HuH-7 (cell line): ENCODE measurements around the gene VAMP2.

Experiments used
- DNase-seq: peaks from one replicate; pipeline ENCODE4 v3.0.0; 2011; ENCODE audit warnings: low spot score

The VAMP2 gene

DNA sequence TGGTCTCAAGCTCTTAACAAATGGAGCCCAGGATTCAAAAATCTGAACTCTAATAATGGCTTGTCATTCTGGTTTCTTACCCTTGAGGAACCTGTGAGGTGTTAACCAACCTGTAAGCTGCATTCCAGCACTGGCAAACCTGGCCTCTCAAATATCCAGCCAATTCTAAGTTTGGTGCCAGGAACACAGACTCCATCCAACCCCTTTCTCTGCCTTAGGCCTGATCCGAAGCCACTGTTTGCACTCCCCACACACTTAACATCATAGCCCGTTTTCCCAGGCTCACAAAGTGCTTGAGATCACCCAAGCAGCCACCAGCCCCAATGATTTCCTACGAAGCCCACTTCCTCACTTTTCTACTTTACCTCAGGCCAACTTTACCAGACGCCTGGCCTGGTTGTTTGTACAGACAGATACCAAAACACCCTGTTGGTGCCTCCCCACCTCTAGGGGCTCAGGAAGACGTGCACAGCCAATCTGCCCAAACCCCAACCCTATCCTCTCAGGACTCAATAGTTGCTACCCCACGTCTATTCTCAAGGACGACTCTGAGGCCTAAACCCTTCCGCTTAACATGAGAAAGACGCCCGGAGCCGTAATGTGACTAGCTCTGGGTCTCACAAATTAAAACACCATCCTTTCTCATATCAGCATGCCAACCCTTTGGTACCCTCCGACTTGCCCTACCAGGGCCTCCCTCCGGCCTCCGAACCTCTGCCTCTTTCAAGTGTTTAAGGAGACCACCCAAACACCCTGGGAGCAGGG lies 7.3 kb downstream of the VAMP2 start:
- DNase-seq = no peak

- no peak for DNase-seq
Observed at GRCh38 chr17:8154608-8155155, 8.1 kb downstream of the VAMP2 start.

GRCh38 chr17:8153957-8154607 lies 8.7 kb downstream of the VAMP2 start:
- DNase-seq = peak; percentile 61

DNA sequence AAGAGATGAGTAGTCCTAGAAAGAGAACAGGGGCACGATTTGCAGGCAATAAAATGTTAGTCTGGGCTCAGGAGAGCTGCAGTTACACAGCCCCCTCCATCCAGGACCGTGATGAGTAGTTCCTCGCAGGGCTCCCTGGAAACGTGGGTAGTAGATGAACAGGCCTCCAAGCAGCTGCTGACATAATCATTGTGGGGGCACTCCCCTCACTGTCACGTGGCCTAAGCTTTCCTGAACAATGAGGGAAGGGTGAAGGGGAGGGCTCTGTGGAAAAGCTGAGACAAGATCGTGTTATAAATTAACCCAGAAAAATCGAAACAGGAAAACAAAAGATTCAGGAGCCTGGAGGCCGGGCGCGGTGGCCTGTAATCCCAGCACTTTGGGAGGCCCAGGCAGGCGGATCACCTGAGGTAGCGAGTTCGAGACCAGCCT lies 9.2 kb downstream of the VAMP2 start:
- peak; percentile 64 for DNase-seq

GRCh38 chr17:8153031-8153451 lies 9.7 kb downstream of the VAMP2 start:
- DNase-seq = no peak

DNA sequence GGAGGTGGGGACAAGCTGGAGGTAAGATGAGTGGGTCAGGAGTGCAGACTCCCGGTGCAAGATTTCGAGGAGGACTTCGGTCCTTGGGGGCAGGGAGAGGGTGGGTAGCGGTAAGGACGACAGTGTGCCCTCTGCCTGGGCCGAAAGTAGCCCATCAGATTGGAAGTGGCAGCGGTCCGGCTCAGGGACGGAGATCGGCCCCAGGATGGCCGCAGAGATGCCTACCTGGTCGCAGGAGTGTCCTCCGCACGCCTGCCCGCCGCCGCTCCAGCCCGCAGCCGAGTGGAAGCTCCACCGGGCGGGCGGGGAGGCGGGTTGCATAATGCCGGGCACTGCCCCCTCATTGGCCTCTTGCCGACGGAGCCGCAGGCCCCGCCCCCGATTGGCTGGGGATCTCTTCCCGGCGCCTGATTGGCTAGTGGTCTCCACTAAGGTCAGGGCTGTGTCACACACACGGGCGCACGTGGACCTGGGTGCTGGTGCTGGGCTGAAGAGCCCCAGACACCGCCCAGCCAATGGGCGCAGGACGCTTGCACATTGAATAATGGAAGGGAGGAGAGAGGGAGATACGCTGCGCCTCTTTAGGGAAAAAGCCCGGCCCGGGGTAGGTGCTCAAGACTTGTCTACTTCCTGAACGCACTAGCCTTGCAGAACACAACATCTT lies 10.5 kb downstream of the VAMP2 start, which contains the start of gene PER1:
Gene PER1 (minus strand): TSS at position 293 of the 664 bp plus-strand sequence. CDS start 1,698 bp downstream, outside the sequence.
- DNase-seq = peak; percentile 96

GRCh38 chr17:8151641-8152111 lies 11.1 kb downstream of the VAMP2 start:
- DNase-seq = no peak

DNA sequence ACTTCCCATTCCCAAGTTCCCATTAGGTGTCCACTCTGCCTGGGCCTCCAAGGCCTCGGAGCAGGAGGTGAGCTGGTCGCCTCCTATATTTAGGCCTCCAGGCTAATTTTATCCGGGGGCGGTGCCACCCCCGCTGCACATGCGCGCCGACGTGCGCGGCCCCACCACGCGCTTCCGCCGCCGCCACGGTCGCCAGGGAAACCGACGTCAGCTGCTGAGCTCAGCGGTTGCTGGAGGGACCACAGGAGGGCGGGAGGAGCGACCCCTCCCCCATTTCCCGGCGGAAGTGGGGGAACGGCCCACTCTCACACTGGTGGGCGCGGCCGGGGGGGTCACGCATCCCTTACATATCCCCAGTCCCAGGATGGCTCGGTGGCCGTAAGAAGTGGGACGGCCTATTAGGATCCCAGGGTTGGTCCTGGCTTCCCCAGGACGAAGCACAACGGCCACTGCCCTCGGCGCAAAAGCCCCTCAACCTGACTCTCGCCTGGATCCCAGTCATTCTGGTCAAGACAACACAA lies 11.6 kb downstream of the VAMP2 start:
- DNase-seq = no peak

DNA sequence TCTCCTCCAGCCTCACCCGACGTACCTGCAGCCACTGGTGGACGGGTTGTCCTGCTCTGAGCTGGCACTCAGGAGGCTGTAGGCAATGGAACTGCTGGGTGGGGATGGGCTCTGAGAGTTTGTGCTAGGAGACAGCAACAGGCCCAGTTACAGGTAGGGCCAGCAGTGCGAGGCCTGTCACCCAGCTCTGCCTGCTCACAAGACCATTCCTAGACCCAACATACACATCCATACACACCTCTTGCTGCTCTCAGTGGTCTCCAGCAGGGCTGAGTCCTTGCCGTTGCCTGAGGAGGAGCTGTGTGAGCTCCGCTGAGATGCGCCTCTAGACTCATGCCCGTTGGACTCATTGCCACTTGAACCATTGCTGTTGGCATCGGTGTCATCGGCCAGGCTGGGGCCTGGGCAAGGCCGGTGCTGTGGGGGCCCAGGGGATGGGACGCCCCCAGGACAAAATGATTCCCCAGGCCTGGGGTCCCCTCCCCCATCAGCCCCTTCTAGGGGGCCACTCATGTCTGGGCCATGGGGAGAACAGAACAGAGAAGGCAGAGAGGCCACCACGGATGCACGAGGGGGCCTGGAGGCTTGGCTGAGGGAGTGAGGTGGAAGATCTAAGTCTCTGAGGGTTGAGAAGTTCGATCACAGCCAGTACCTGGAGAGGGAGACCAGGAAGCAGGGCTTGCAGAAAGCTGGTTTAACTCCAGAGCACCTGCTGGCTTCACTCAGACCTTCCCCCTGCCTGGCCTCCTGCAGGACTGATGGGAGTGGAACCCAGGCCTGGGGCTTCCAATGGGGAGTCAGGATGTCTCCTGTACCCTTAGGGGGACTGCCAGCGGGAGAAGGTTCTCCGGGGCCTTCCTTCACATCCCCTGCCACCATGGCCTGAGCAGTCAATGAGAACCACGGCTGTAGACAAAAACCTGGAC lies 12.3 kb downstream of the VAMP2 start:
- no peak for DNase-seq

DNA sequence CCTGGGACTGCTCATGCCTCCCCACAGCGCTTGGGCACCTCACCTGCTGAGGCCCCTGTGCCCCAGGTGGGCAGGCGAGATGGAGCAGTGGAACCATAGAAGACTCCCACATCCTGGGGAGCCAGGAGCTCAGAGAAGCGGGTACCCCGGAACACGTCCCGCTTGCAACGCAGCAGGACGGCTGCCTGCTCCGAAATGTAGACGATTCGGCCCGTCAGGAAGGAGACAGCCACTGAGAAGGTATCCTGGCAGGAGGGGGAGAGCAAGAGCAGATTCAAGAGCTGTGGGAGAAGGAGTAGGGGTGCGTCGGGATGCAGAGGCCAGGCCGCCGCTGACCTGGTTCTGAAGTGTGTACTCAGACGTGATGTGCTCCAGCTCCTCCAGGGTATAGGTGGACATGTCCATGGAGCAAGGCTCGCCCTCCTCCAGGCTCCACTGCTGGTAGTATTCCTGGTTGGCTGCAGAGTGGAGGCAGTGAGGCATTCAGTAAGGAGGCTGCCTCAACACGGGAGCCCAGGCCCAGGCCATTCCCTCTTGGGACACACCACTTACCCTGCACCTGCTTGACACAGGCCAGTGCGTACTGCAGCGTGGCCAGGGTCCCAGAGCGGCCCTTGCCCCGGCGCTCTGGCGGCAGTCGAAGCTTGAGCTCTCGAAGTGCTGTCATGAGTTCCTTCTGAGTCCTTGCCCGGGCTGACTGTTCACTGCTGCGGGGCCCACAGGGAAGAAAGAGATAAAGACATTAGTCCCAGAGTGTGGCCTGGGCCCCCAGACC lies 13.1 kb downstream of the VAMP2 start:
- DNase-seq = no peak

GRCh38 chr17:8148560-8148959 lies 14.2 kb downstream of the VAMP2 start:
- no peak for DNase-seq

DNA sequence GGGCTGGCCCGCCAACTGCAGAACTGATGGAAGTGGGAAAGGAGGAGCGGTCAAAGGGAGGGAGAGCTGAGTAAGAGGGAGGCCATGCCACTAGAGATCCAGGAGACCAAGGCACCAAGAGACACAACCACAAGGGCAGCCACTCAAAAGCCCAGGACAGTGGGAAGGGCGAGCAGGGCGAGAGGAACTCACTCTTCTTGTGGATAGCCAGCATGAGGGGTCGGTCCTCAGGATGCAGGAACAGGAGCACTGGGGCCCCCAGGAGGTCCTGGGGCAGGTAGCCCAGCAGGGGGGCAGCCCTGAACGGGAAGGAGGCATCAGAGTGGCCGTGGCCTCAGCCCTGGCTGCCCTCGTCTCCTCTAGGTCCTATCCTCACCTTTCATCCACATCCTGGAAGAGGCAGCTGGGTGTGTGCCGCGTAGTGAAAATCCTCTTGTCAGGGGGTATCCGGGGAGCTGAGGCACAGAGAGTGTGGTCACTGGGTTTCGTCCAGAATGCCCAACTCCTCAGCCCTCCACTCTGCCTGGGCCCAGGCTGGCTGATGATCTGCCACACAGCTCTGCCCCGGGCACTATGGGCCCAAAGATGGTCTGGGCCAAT lies 14.8 kb downstream of the VAMP2 start:
- no peak for DNase-seq

DNA sequence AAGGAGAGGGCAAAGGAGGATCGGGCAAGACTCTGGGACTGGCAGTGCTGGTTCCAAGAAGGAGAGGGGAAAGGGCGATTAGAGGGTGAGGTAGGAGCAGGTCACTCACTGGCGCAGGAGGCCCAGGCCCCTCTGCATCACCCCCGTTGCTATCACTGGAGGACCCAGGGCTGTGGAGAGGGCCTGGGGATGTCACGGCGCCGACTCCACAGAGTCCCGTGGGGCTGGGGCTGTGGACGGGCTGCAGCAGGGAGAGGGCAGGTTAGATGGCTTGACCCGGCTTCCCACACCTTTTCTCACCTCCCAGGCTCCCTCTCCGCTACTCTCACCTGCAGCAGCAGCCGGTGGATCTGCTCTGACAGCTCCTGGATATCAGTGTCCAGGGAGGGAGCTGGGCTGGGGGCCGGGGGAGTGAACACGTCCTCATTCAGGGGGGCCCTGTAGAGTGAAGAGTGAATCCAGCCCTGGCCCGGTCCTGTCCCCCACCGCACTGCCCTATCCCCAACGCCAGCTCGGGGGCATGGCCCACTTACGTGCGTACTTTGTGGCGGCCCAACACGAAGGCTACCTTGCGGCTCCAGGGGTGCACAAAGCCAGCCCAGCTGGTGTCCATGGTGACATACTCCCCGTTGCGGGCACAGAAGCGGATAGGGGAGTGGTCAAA lies 15.5 kb downstream of the VAMP2 start:
- no peak for DNase-seq

DNA sequence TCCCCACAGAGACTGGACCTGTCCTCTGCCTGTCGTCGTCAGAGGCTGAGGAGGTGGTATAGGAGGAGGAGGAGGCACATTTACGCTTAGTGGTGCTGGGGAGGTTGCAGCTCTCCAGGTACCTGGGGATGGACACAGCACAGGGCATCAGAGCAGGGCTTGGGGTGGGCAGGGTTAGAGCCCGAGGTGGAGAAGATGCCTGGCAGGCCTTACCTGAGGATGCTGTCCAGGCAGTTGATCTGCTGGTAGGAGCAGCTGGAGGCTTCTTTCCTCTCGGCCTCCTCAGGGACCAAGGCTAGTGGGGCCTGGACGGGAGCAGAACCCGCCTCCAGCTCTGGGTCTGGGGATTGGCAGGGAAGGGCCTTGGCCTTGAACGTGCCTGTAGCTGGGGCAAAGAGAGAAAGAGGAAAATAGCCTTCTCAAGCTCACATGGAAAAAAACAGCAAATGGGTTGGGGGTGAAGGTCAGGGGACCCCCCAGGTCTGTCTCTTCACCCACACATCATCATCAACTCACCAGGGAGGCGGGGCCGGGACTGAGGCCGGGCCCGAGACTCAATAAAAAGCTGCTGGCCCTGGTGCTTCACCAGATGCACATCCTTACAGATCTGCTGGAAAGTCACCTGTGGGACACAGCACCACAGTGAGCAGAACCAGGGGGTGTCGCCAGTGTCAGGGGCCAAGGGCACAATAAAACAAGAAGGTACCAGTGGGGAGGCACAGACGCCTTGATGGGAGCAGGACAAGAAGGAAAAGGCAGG lies 16.2 kb downstream of the VAMP2 start:
- DNase-seq = no peak

- DNase-seq = no peak
Observed at GRCh38 chr17:8145811-8146210, 16.9 kb downstream of the VAMP2 start.

GRCh38 chr17:8144401-8145231 lies 18.1 kb downstream of the VAMP2 start:
- no peak for DNase-seq

- DNase-seq = no peak
Observed at GRCh38 chr17:8143581-8144400, 19.0 kb downstream of the VAMP2 start.
